Measurements from ENCODE around the gene HAUS3. TPM values are rescaled to one million over a fixed set of nuclear protein-coding genes. Genes with fewer than 3 reads are reported as not detected.

The HAUS3 gene
- total RNA-seq, 1 experiment from 2014 or later, result 9.5 TPM

DNA sequence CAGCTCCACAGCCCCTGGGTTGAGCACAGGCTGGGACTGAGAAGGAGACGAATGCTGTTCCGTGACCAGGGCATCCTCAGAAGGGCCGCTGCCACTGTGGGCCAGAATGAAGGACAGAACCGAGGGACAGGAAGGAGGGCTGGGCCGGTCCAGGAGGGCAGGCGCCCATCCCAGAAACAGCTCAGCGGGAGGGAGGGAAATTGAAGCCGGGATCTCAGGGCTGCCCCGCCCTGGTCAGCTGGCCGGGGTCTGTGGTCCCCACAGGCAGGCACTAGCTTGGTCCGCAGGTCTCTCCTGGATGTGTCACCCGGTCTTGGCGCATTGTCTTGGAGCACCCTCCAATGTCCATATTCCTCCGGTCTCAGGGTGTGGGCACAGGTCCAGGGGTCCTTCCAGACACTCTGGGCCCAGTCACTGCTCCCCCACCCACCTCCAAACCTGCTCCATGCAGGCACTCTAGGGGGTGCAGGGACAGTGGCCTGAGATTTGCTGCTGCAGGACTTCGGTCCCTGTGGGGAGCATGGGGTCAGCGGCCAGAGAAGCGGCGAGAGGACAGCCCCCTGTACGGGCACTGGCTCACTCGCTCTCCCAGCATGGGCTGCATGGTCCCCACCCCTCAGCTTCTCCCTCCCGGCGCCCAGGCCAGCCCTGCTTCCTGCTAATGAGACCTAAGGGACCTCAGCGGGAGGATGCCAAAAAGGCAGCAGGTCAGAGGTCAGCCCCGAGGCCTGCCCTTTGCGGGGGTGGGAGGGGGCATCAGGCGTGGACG is 43.9 kb upstream of the HAUS3 start:
- H3K79me2 ChIP-seq (ENCODE audit: low read length), result no peaks in the 10 kb centered on the region
- H3K9ac ChIP-seq (ENCODE audit: low read length), result no peak overlapping the region
- H3F3A ChIP-seq (ENCODE audit: low read length, unreplicated experiment), result no peaks in the 10 kb centered on the region
- H2AFZ ChIP-seq (ENCODE audit: low read length), result no peak overlapping the region
- no peak overlapping the region for H3K4me3 ChIP-seq (ENCODE audit: low read length)
- no peak overlapping the region for H3K4me2 ChIP-seq (ENCODE audit: low read length)
- CTCF ChIA-PET, result no interaction called here
- intact Hi-C loops (cut with micrococcal nuclease), result no loop called here
- TF ChIP-seq EZH2phosphoT487 (IDR thresholded peaks at IDR 0.05; ENCODE audit: borderline replicate concordance, low read length) (no peak), EZH2 (IDR thresholded peaks at IDR 0.05; ENCODE audit: low read length, unreplicated experiment) (no peak)
- TF ChIP-seq, protein P1, sequence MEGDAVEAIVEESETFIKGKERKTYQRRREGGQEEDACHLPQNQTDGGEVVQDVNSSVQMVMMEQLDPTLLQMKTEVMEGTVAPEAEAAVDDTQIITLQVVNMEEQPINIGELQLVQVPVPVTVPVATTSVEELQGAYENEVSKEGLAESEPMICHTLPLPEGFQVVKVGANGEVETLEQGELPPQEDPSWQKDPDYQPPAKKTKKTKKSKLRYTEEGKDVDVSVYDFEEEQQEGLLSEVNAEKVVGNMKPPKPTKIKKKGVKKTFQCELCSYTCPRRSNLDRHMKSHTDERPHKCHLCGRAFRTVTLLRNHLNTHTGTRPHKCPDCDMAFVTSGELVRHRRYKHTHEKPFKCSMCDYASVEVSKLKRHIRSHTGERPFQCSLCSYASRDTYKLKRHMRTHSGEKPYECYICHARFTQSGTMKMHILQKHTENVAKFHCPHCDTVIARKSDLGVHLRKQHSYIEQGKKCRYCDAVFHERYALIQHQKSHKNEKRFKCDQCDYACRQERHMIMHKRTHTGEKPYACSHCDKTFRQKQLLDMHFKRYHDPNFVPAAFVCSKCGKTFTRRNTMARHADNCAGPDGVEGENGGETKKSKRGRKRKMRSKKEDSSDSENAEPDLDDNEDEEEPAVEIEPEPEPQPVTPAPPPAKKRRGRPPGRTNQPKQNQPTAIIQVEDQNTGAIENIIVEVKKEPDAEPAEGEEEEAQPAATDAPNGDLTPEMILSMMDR (conservative IDR thresholded peaks at IDR 0.05; ENCODE audit: low read depth, low read length), result no peak
- no TSS peak for BruUV-seq (replicated peaks)
- DNase-seq (no peak), ATAC-seq (no peak)
- POLR2A ChIA-PET (ENCODE audit: unreplicated experiment), result no interaction called here
- H3K4me1 ChIP-seq (ENCODE audit: insufficient read depth, low read length), result peaks cover 11% of the 10 kb centered on the region
- H3K27ac ChIP-seq (ENCODE audit: low read length), result peak overlapping the region; percentile 61
- H3K27me3 ChIP-seq (ENCODE audit: low read length), result no peaks in the 10 kb centered on the region
- H3K9me3 ChIP-seq (ENCODE audit: low read length), result no peaks in the 10 kb centered on the region
- no peaks in the 10 kb centered on the region for H4K20me1 ChIP-seq (ENCODE audit: low read length)
- H3K9me2 ChIP-seq (replicated peaks; ENCODE audit: low read length), result no peaks in the 10 kb centered on the region
- no peaks in the 10 kb centered on the region for H3K36me3 ChIP-seq (ENCODE audit: low read depth, low read length)

DNA sequence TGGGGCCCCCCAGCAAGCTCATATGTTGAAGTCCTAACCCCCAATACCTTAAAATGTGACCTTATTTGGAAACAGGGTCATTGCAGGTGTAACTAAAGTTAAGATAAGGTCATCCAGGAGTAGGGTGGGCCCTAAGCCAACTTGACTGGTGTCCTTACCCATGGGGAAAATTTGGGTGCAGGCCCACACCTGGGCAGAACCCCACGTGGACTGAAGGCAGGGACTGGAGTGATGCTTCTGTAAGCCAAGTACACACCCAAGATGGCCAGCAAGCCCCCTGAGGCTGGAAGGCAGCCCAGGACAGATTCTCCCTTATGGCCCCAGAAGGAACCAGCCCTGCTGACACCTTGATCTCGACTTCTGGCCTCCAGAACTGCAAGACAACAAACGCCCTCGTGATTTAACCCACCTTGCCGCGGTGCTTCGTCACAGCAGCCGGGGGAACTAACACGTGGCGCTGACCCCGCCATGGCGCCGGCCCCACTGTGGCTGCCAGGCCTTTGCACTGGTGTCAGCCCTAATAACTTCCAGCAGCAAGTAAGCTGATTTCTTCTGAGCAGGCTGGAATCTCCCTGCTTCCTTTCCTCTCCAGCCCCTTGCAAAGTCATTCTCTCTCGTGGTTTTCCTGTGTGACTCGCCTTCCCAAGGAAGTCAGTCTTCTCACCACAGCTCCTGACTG is 43.2 kb upstream of the HAUS3 start:
- peak; percentile 52 for DNase-seq
- Histone ChIP-seq H3K9me3 (ENCODE audit: low read length) (no peaks in the 10 kb centered on the region), H3K9me2 (replicated peaks; ENCODE audit: low read length) (no peaks in the 10 kb centered on the region), H2AFZ (ENCODE audit: low read length) (no peak overlapping the region), H3F3A (ENCODE audit: low read length, unreplicated experiment) (no peaks in the 10 kb centered on the region), H4K20me1 (ENCODE audit: low read length) (no peaks in the 10 kb centered on the region), H3K9ac (ENCODE audit: low read length) (no peak overlapping the region), H3K27me3 (ENCODE audit: low read length) (no peaks in the 10 kb centered on the region), H3K4me1 (ENCODE audit: insufficient read depth, low read length) (peaks cover 11% of the 10 kb centered on the region), H3K27ac (ENCODE audit: low read length) (peak overlapping the region; percentile 61), H3K79me2 (ENCODE audit: low read length) (no peaks in the 10 kb centered on the region), H3K36me3 (ENCODE audit: low read depth, low read length) (no peaks in the 10 kb centered on the region), H3K4me3 (ENCODE audit: low read length) (no peak overlapping the region), H3K4me2 (ENCODE audit: low read length) (no peak overlapping the region)
- POLR2A ChIA-PET (ENCODE audit: unreplicated experiment), result no interaction called here
- intact Hi-C loops (cut with micrococcal nuclease), result no loop called here
- CTCF ChIA-PET, result no interaction called here
- BruUV-seq (replicated peaks), result no TSS peak
- no peak for TF ChIP-seq EZH2 (IDR thresholded peaks at IDR 0.05; ENCODE audit: low read length, unreplicated experiment)
- TF ChIP-seq, protein P1 (conservative IDR thresholded peaks at IDR 0.05; ENCODE audit: low read depth, low read length), result no peak
- no peak for TF ChIP-seq EZH2phosphoT487 (IDR thresholded peaks at IDR 0.05; ENCODE audit: borderline replicate concordance, low read length)
- peak; percentile 67; the same call in 1 of the 2 replicates for ATAC-seq
